Body of pancreas (tissue), 4 donors: Measurements from ENCODE around the gene ZBTB16.

Experiments used
- CTCF ChIP-seq, 7 experiments: fragments of 450-650 bp in 4 of 7; fragments of 200-600 bp in 3 of 7; sonication (generic) in 3 of 7; IDR thresholded peaks; one replicate each; pipeline ENCODE4 v1.5.1; 2016 to 2019; ENCODE audit warnings: antibody characterized with exemption in 7 of 7
- POLR2A ChIP-seq, 3 donors: fragments of 450-650 bp; IDR thresholded peaks; one replicate each; pipeline ENCODE4 v1.6.1; 2016; ENCODE audit warnings: antibody characterized with exemption in 3 of 3, mild to moderate bottlenecking in 2 of 3

DNA sequence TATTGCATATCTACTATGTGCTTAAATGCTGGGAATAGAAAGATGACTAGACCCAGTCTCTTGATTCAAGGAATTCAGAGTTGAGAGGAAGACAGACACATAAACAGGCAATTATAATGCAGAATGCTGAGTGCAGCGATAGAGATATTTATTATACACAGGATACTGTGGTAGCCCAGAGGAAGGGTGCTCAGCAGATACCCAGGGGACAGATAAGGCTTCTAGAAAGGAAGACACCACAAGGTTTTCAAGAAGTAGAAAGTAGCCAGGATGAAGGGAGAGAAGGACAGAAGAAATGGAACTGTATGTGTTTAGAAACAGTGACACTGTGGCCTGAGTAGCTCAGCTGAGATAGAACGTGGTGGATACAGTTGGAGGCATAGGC lies 157.3 kb downstream of the ZBTB16 start:
- TF ChIP-seq CTCF (IDR thresholded peaks at IDR 0.05), result no peak
- TF ChIP-seq POLR2A (IDR thresholded peaks at IDR 0.05), result no peak
